IPS-NIHi7 (cell line): ENCODE measurements around the gene IQCF6.
"Not testable (repeated sequence)": the region's sequence is repeated elsewhere in the genome, so short reads cannot be mapped to it uniquely, and the experiment has no call there.

Source experiments
- DNase-seq: peaks from one replicate; pipeline ENCODE4 v3.0.0; 2012; ENCODE audit warnings: mixed read lengths; ENCODE audit errors: extremely low spot score

IQCF6 gene

GRCh38 chr3:51773529-51774056 is 5.4 kb downstream of the IQCF6 start:
- DNase-seq = no peak

- no peak for DNase-seq
These were observed 19.8 kb downstream of the IQCF6 start for GRCh38 chr3:51759203-51759602.

GRCh38 chr3:51753763-51754750 is 25.0 kb downstream of the IQCF6 start:
- DNase-seq = not testable (repeated sequence)

- DNase-seq = no peak
These were observed 27.8 kb downstream of the IQCF6 start for GRCh38 chr3:51751287-51751686.

- no peak for DNase-seq
These were observed 28.2 kb downstream of the IQCF6 start for GRCh38 chr3:51750878-51751277.

GRCh38 chr3:51748327-51748726 is 30.7 kb downstream of the IQCF6 start:
- no peak for DNase-seq

GRCh38 chr3:51747840-51748239 is 31.2 kb downstream of the IQCF6 start:
- DNase-seq = no peak

GRCh38 chr3:51742978-51743377 is 36.1 kb downstream of the IQCF6 start:
- not testable (repeated sequence) for DNase-seq

- not testable (repeated sequence) for DNase-seq
These were observed 36.7 kb downstream of the IQCF6 start for GRCh38 chr3:51742320-51742719.

- no peak for DNase-seq
These were observed 39.9 kb downstream of the IQCF6 start for GRCh38 chr3:51739110-51739509.

GRCh38 chr3:51735950-51736349 is 43.1 kb downstream of the IQCF6 start:
- no peak for DNase-seq

GRCh38 chr3:51735039-51735438 is 44.0 kb downstream of the IQCF6 start:
- DNase-seq = no peak

- DNase-seq = no peak
These were observed 44.5 kb downstream of the IQCF6 start for GRCh38 chr3:51734572-51734907.

- DNase-seq = no peak
These were observed 45.0 kb downstream of the IQCF6 start for GRCh38 chr3:51733859-51734571.

GRCh38 chr3:51729042-51729633 is 49.9 kb downstream of the IQCF6 start:
- no peak for DNase-seq
